NCI-H1417 (cell line): ENCODE data around the gene TSPAN4.

Experiments used
- DNase-seq, 3 experiments: peaks; one replicate each; lab custom pipeline; 2025; lab: John Stamatoyannopoulos, UW

TSPAN4 gene

DNA sequence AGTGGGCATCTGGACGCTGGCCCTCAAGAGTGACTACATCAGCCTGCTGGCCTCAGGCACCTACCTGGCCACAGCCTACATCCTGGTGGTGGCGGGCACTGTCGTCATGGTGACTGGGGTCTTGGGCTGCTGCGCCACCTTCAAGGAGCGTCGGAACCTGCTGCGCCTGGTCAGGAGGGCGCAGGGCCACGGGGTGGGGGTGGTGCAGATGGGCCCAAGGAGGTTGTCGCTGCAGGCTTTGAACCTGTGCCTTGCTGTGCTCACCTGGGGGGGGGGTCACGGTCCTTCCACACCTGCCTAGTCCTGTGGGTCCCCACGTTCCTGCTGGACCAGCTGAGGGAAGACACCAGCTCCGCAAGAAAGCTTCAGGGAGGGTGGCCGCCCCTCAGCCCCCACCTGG, 6.4 kb upstream of the TSPAN4 start:
- no peak for DNase-seq

DNA sequence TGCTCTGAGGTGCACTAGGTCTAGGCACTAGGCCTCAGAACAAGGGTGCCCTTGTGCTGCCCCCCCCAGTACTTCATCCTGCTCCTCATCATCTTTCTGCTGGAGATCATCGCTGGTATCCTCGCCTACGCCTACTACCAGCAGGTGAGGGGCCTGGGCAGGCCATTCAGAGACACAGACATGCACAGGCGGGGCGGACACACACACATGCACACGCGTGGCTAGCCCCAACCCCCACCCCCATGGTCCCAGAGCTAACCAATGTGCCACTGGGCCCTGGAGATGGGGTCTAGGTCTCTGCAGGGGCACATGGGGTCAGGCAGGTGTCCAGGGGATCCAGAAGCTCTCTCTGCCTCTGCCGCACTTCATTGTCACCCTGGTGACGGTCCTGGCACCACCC, 6.0 kb upstream of the TSPAN4 start:
- no peak for DNase-seq

DNA sequence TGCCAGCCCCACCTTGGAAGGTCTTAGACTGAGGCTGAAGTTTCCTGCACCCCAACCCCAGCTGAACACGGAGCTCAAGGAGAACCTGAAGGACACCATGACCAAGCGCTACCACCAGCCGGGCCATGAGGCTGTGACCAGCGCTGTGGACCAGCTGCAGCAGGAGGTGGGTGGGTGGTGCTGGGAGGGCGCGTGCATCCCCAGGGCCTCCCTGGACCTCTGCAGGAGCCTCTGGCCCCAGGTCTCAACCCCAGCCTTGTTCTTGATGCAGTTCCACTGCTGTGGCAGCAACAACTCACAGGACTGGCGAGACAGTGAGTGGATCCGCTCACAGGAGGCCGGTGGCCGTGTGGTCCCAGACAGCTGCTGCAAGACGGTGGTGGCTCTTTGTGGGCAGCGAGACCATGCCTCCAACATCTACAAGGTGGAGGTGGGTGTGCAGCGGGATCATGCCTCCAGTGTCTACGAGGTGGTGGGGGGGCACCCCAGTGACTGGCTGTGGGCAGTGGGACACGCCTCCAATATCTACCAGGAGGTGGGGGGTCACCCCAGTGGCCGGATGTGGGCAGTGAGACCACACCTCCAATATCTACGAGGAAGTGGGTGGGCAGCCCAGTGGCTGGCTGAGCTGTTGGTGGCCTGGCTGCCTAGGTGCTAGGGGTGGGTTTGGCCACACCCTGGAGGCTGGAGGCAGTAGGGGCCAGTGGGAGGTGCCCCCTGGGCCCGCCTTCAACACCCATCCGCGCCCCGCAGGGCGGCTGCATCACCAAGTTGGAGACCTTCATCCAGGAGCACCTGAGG, 5.3 kb upstream of the TSPAN4 start:
- no peak for DNase-seq

DNA sequence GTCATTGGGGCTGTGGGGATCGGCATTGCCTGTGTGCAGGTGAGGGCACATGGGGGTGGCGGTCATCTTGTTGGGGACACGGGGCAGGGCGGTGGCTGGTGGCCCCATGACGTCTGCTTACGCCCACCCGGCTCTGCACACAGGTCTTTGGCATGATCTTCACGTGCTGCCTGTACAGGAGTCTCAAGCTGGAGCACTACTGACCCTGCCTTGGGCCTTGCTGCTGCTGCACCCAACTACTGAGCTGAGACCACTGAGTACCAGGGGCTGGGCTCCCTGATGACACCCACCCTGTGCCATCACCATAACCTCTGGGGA, 4.7 kb upstream of the TSPAN4 start:
- no peak for DNase-seq

DNA sequence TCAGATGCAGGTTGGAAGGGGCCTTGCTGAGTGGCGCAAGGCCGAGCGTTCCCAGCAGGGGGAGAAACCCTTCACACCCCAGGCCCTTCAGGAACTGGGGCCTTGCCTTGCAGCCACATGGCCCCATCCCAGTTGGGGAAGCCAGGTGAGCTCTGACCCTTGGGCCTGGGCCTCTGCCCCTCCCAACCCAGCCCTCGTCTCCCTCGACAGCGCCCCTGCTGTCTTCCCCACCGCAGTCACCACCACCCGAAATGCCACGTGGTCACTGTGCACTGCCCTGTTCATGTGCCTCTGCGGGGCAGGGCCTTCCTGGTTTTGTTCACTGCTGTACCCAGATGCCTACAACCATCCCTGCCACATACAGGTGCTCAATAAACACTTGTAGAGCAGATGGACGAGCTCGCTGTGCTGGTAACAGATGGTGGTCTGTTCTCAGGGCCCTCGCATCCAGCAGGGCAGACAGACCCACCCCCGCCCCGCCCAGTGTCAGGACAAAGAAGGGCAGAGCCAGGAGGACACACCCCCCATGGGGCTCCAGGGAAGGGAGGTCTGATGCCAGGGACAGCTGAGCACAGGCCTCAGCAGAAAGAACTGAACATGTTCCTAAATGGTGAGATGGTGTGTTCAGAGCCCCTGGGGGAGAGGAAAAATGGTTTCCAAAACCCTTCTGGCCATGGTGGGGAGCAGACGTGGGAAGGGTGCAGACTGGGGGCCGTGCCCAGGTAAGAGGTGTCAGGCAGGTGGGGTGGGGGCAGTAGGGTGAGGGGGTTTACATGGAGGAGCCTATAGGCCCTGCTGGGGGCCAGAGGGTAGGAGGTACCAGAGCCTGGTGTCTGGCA, 4.0 kb upstream of the TSPAN4 start:
- DNase-seq = no peak

DNA sequence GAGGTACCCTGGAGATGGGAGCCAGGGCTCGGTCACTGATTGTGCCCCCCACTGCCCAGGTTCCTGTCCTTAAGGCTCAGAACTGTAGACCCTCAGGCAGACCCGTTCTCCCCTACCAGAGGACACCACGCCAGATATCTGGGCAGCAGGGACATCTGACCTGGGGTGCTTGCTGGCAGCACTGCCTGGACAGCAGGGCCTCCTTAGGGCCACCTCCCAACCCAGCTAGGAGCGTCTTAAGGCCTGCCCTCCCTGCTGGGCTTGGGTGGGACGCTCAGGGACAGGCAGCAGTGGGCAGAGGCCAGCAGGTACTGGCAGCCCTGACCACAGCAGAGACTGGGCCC, 3.4 kb upstream of the TSPAN4 start:
- no peak for DNase-seq

DNA sequence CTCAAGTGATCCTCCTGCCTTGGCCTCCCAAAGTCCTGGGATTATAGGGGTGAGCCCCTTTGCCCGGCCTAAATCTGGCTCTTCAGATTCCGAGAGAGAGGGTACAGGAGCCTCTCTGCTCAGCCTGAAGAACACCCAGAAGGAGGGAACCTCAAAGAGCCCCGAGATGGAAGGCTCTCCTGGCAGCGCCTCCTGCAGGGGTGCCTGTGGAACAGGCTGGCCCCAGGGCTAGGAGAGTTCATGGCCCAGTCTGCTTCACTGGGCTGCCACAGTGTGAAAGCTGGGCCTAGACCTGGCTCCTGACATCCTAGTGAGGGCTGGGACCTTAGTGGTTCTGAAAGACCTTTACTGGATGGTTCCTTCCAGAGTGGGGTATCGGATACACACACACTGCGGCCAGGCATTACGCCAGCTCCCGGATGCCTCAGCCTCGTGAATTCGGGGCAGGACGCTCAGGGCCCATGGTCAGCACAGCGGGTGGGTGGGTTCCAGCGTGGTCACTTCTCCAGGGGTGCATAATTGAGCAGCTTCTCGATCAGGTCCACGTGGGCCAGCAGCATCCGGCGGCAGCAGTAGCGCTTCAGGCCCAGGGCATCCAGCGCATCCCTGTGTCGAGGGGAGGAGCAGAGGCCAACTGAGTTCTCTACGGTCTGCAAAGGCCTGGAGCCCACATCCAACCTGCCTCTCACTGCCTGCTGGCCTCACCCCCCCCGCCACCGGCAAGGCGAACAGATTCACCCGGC, 2.6 kb upstream of the TSPAN4 start:
- DNase-seq = no peak

DNA sequence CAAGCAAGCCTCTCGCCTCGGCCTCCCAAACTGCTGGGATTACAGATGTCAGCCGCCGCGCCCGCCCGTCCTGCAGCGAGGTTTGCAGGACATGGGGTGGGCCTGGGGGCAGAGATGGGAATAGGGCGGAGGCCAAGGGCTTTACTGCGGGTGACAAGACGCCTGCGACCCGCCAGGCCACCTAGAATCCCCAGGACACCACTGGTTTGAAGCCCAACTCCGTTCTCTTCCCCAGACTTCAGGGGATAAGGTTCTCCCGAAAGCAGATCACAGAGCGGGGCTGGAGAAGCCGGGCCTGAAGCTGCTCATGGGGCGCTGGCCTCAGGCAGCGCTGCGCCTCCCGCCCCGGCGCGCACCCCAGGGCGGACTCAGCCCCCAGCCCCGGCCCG, 677 bp upstream of the TSPAN4 start:
- DNase-seq = peak in 1 of 3 experiments; percentile 62

DNA sequence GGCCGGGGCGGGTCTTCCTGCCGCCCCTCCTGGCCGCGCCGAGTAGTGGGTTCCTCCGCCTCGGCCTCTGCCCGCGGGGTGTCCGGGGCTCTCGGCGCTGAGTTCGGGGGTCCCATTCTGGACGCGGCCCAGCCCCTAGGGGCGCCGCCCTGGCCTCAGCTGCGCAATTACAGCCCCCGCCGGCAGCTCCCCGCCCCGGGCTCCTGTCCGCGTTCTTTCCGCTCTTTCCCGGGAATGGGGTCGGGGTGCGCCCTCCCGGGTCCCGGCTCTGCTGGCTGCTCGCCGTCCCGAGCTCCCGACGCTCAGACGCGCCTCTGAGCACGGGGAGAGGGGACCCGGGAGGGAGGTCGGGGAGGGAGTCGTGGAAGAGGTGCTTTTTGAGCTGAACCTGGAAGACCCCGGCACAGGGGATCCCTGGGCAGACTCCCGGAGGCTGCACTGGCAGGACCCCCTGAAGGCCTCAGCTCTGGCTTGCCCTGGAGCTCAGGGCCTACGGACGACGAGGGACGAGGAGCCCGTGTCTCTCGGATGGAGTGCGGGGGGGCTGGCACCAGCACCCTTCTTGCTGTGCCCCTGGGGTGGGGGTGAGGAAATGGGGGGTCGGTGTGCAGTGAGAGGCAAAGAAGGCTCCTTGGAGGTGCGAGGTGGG, 558 bp downstream of the TSPAN4 start:
- peak in 2 of 3 experiments; percentile 40 to 57 for DNase-seq

DNA sequence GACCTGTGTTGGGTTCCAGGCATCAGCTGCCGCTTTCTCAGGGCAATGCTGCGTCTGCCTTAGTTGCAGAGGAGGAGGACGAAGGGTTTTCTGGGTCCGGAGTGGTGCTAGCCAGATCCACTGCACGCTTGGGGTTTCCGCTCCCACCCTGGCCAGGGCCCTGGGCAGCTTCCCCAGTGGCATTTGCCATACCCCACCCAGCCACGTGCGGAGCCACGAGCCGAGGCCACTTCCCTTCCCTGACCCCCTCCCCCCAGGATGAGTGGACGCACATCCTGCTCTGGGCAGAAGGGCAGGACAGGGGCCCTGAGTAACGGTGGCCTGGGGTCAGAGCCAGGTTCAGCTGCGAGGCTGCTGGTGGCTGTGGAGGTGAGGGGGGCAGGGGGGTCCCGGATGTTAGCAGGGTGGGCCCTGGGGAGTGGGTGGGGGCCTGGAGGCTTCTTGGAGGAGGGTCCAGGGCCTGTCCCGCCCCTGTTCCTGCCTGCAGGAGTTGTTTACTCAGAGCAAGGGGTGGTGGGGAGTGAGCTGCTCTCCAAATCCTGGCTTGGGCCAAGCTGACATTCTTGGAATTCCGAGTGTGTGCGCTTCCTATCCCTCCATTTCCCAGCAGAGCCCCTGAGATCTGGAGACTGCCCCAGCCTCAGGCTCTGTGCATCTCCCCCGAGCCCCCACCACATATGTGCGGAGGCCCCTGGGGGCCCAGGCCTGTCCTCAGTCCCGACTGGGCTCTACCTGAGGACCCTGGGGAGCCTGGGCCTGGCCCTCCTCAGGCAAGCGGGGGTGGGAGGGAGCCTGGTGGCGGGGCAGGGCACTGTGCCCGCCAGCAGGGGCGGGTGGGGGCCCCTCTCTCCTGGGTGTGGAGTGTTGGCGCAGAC, 1.4 kb downstream of the TSPAN4 start:
- DNase-seq = no peak

DNA sequence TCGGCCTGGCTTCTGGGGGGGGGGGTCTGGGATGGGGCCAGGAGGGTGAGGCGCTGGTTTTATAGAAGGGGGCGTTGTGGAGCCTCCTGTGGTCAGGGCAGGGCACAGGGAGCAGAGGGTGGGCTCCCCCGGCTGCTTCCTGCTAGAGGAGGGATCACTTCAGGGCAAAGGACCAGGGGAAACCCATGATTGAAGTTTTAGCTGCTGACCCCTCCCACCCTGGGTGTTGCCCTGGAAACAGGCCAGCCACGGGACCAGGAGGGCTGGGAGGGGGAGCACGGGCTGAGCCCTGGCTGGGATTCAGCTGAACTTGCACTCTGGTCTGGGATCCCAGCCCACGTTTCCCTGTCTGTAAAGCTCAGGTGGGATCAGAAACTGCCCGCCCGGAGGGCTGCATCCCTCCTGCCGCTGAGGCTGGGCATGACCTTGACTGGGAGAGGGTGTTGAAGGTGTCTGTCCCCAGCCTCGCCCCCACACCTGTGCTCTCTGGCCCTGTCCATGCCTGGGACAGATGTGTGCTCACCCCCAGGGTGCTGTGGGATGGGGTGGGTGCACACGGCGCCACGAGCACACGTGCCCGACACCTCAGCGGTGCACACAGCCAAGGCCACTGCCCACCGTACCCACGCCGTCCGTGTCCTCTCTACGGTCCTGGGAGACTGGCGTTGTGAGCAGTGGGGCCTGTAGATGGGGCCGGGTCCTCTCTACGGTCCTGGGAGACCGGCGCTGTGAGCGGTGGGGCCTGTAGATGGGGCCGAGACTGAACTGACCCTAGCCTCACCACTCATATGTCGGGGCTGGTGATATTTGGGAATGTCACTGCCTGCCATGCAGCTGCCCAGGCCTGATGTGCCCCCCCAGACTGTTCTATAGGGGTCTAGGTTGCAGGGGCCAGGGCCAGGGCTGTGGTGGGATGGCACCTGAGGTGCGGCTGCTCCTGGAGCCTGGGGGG, 2.3 kb downstream of the TSPAN4 start:
- DNase-seq = no peak

DNA sequence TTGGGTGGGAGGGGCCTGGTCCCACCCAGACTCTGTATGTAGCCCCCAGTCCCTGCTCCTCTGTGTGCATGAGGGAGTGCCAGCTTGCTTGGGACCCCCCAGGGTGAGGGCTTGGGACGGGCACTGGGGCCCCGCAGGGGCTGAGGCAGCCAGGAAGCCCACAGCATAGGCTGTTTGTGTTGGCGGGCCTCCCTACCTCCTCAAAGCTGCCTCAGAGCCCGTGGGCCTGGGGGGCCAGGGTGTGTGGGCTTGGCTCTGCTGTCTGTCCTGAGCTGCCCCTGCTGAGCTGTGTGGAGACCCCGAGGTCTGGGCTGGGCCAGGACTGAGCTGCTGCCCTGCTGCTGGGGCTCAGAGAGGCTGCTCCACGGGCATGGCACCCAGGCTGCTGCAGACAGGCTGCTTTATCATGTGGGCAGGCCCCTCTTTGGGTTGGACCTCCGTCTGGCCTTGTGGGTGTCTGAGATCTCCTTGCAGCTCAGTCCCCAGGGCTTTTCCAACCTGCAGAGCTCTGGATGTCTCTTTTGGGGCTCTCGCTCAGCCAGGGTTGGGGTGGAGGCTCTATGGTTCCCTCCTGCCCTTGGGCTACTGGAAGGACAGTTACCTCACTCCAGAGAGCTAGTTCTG, 3.3 kb downstream of the TSPAN4 start:
- no peak for DNase-seq

DNA sequence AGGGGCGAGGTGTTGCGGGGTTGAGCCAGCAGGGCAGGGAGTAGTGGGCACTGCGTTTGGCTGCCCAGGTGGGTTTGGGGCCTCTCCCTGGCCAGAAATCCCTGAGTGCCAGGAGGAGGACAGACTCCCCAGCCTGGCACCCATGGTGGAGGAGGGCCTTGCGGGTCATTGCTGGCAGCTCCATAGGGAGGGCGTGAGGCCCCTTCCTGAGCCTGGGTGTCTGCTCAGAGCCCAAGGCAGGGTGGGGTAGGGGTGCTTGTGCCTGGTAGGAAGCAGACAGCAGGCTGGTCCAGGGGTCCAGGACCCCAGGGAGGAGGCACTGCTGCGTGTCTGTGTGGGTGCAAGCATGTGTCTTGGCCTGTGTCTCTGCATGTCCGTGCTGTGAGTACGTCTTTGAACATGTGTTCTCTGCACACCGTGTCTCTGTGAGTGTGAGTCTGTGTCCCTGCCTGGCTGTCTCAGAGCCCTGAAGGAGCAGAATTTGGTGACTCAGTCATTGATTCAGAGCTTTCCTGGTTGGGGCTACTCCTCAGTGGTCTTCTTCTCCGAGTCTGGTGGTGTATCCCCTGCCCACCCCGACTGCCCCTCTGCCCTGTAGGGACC, 3.9 kb downstream of the TSPAN4 start:
- no peak for DNase-seq

DNA sequence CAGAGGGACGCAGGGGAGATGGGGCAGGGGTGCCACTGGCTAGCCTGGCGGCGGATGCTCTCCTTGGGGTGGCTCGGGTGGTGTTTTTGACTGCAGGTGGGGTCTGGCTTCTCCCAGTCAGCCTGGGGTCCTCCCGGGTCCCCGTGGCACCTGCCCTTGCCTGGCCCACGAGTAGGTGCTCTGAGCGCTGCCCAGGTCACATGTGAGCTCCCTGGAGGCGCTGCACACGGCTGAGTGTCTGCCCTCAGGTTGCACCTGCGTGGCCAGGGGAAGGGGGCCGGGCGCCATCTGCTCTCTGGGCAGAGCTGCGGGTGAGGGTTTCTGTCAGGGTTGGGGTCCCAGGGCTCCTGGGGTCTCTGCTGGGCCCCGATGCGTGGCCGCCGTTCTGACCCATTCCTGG, 5.2 kb downstream of the TSPAN4 start:
- DNase-seq = no peak

DNA sequence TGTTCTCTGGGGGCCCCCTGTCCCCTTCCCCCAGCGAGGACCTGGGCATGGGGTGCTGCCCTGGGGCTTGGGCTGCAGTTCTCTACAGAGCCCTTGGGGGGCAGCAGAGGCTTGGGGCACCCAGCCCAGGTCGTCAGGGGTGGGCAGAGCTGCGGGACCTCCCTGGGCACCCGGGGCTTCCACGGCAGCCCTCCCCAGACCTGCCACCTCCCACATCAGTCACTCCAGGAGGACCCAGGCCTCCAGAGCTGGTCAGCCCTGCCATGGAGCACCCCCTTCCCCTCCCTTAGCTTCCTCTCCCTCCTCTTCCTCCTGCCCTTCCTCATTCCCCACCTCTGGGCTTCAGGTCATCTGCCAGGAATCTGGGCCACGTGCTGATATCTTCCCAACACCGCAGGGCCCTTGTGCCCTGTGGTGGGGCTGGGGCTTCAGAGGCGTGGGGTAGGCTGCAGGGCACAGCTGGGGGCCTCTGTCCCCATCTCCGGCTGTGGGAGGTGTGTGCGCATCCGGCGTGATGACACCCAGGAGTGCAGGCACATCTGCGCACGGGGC, 5.8 kb downstream of the TSPAN4 start:
- peak; percentile 20 to 63 (median 60) for DNase-seq

DNA sequence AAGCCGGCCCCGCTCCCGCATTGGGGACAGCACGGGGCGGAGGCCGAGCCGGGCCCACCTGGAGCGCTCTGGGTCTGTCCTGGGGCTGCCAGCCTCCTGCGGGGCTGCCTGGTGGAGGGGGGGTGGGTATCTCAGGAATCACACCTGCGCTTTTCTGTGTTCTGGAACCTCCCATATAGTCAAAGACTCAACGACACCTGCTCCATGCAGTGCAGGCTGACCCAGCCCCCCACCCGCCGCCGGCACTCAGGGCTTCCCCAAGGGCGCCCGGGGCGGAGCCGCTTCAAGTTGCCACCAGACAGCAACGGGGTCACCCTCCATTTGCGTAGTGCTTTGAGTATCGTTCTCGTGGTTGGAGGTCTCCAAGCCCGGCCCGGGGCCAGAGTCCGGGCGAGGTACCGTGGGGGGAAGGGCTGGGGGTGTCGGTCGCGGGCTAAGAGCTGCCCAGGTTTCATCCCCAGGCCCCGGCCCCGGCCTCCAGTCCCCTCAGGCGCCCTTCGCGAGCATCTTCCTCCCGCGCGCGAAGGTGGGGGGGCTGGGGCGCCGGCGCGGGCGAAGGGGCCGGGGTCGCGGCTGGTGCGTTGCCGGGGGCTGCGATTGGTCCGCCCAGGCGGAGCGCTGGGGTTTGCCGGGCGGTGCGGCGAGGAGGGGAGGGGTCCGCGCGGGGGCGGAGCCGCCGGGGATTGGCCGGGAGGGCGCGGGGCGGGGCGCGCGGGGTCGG, 6.6 kb downstream of the TSPAN4 start:
- peak; percentile 77 to 87 (median 87) for DNase-seq

DNA sequence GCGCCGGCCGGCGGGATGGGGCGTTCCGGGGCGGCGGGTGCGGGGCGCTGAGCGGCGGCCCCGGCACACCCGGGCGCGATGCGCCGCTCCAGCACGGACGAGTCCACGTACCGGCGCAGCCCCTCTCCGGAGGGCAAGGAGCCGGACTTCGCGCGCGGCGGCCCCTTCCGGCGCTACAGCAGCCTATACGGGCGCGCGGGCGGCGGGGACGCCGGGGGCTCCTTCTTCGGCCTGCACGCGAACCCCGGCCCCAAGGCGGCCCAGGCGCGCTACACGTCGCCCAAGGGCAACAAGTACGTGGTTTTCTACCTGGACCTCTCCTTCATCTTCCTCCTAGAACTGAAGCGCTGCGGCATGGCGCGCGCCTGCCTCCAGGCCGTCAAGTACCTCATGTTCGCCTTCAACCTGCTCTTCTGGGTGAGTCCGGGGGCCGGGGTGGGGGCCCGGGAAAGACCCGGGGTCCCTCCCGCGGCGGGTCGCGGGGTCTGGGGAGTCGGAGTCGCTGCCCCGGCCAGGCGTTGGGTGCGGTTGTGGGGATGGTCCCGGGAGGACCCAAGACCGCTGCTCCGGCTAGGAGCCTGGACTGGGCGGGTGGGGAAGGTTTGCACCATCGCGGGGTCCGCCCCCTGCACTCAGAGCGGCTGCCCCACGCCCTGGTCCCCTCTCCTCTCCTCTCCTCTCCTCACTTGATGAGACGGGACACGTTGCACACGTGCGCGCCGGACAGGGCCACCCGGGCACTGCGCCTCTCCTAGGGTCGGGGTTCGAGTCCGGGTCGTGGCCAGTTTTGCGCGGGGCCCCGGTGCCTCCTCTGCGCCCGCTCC, 7.5 kb downstream of the TSPAN4 start:
- DNase-seq = peak in 2 of 3 experiments; percentile 68 to 72
